ENCODE data around the gene BID. TPM values are rescaled to one million over a fixed set of nuclear protein-coding genes. Genes with fewer than 3 reads are reported as not detected.

Gene BID
- total and polyA plus RNA-seq, 10 of the 15 experiments (the other 5 are each of a cell fraction or from before 2014, with no cell fraction given), result 7.9 to 241 (median 136) TPM

GRCh38 chr22:17803609-17804270 is 29.5 kb upstream of the BID start:
- SMC1A ChIA-PET (ENCODE audit: uncharacterized antibody, unreplicated experiment), result interaction anchor here (1.2 kb wide), 1 partner anchor 39 kb away, joined by 4 read pairs; no protein-coding TSS in a partner anchor

More at GRCh38 chr22:17803609-17804270, 29.5 kb upstream of the BID start:
- Histone ChIP-seq H3K9ac (ENCODE audit: control insufficient read depth, insufficient read depth, low read length) (no peak overlapping the region), H3K79me2 (ENCODE audit: control insufficient read depth, insufficient read depth, low read length) (peaks cover 4% of the 10 kb centered on the region), H3K4me1 (ENCODE audit: control insufficient read depth, insufficient read depth, low read length) (peaks cover 38% of the 10 kb centered on the region), H3K36me3 (ENCODE audit: control insufficient read depth in 2 of 2, insufficient read depth in 2 of 2, low read length in 1 of 2) (peaks cover 9 to 11% of the 10 kb centered on the region in 2 experiments; a peak in 3 of 4 replicates), H3K27me3 (replicated peaks in 1 of 2; ENCODE audit: control insufficient read depth in 2 of 2, insufficient read depth in 2 of 2, low read length in 1 of 2) (no peaks in the 10 kb centered on the region), H3K9me3 (replicated peaks; ENCODE audit: control insufficient read depth, insufficient read depth, low read length) (no peaks in the 10 kb centered on the region; the same call in 2 of the 3 replicates), H3K4me3 (no peak overlapping the region), H4K20me1 (ENCODE audit: control insufficient read depth, insufficient read depth) (no peaks in the 10 kb centered on the region), H2AFZ (ENCODE audit: control insufficient read depth, low read depth, low read length) (no peak overlapping the region), H3K4me2 (ENCODE audit: control insufficient read depth, insufficient read depth) (no peak overlapping the region), H3K27ac (ENCODE audit: control insufficient read depth, insufficient read depth) (no peak overlapping the region)
- POLR2A ChIA-PET, result no interaction called here
- BruUV-seq (replicated peaks), result no TSS peak
- CTCF ChIA-PET, result interaction anchor here (0.6 to 1.6 kb wide), 3 partner anchors 8 to 67 kb away, joined by 3 to 4 read pairs (median 3); no protein-coding TSS in a partner anchor
- RAD21 ChIA-PET (ENCODE audit: unreplicated experiment), result interaction anchor here (1.1 to 8.8 kb wide), 3 partner anchors 25 to 272 kb away, joined by 3 to 77 read pairs (median 7); no protein-coding TSS in a partner anchor
- WGBS (ENCODE audit: insufficient coverage, insufficient replicate concordance, low lambda C conversion rate, missing lambda C conversion rate), result 95% methylated on average over 20 of the region's 20 CpGs
- in situ Hi-C loops (cut with MboI) (loop anchor here (10.0 kb wide), 1 partner anchor 59 kb away; no protein-coding TSS in a partner anchor), intact Hi-C loops (cut with micrococcal nuclease; ENCODE audit: unreplicated experiment) (no loop called here)
- DNase-seq (ENCODE audit: low read depth, low spot score) (no peak), ATAC-seq (no peak), FAIRE-seq (no peak)
- no peak for TF ChIP-seq IRF3 (IDR thresholded peaks at IDR 0.05)
- TF ChIP-seq CBX5 (IDR thresholded peaks at IDR 0.05; ENCODE audit: low read depth), result no peak
- TF ChIP-seq POLR2AphosphoS2 (IDR thresholded peaks at IDR 0.05; ENCODE audit: low read depth, low read length), result no peak
- TF ChIP-seq TCF12 (IDR thresholded peaks at IDR 0.05; ENCODE audit: low read depth, low read length), result no peak
- TF ChIP-seq SMC3 (IDR thresholded peaks at IDR 0.05; ENCODE audit: borderline replicate concordance, low read length), result no peak
- TF ChIP-seq HDAC6 (IDR thresholded peaks at IDR 0.05; ENCODE audit: unreplicated experiment), result no peak
- no peak for TF ChIP-seq STAT3 (IDR thresholded peaks at IDR 0.05; ENCODE audit: low read depth, low read length)
- no peak for TF ChIP-seq CHD4 (IDR thresholded peaks at IDR 0.05)
- no peak for TF ChIP-seq CTCF (IDR thresholded peaks at IDR 0.05 in 2 of 3, conservative IDR thresholded peaks at IDR 0.05 in 1 of 3; ENCODE audit: control insufficient read depth in 2 of 3, extremely low read depth in 1 of 3, insufficient read depth in 1 of 3, low read depth in 3 of 3, low read length in 3 of 3)
- no peak for TF ChIP-seq MTA2 (IDR thresholded peaks at IDR 0.05; ENCODE audit: low read depth)
- TF ChIP-seq HDAC2 (IDR thresholded peaks at IDR 0.05), result no peak
- TF ChIP-seq WRNIP1 (IDR thresholded peaks at IDR 0.05; ENCODE audit: borderline replicate concordance, low read depth, low read length), result no peak
- TF ChIP-seq YY1 (IDR thresholded peaks at IDR 0.05; ENCODE audit: low read depth, low read length), result no peak
- no peak for TF ChIP-seq REST (IDR thresholded peaks at IDR 0.05; ENCODE audit: low read depth, low read length)

All from GM12878 (cell line).